ENCODE results near the gene ZBTB11.

ZBTB11 gene

DNA sequence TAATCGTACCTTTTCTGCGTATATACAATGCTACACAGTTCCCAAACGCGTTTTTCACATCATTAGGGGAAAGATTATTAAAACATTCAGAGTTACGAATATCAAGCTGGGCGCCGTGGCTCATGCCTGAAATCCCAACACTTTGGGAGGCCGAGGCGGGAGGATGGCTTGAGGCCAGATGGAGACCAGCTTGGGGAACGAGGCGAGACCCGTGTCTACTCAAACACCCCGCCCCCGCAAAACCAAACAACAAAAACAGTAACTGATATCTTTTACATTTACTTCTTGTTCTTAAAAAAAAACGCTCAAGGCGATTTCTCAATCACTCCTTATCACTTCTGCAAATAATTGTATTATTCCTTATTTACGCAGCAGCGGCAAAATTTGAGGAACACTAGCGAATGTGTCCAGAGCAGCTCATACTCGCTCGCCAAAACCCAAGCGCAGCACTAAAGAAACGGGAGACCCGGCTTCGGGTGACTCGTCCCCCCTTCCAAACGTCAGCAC is 1.2 kb downstream of the ZBTB11 start:
- Histone ChIP-seq H4K8ac (ENCODE audit: low read depth, low read length) (no peak overlapping the region), H3K27ac (replicated peaks; ENCODE audit: low read length) (peak overlapping the region; percentile 75), H2BK12ac (ENCODE audit: low read length) (no peak overlapping the region), H2AFZ (ENCODE audit: low read length) (peak overlapping the region; percentile 95), H2BK120ac (ENCODE audit: low read depth, low read length) (no peak overlapping the region), H3K4me1 (ENCODE audit: control insufficient read depth in 2 of 2, insufficient read depth in 1 of 2, low read depth in 1 of 2, low read length in 2 of 2) (peaks cover 0 to 5% of the 10 kb centered on the region in 2 donors), H3K4me2 (ENCODE audit: insufficient read depth, low read length, poor library complexity, severe bottlenecking) (peak overlapping the region; percentile 45), H3K9me3 (replicated peaks in 1 of 2; ENCODE audit: control insufficient read depth in 2 of 2, insufficient read depth in 1 of 2, low read depth in 1 of 2, low read length in 2 of 2) (no peaks in the 10 kb centered on the region), H2AK5ac (ENCODE audit: low read depth, low read length) (no peak overlapping the region), H3K36me3 (replicated peaks in 1 of 2; ENCODE audit: control insufficient read depth in 2 of 2, insufficient read depth in 2 of 2, low read length in 2 of 2) (peaks cover 9 to 28% of the 10 kb centered on the region in 2 donors), H3K79me1 (ENCODE audit: low read depth, low read length) (peaks cover 6% of the 10 kb centered on the region), H2BK15ac (ENCODE audit: low read length) (no peak overlapping the region), H3K14ac (ENCODE audit: low read length) (no peak overlapping the region), H3K4ac (ENCODE audit: low read length) (no peak overlapping the region), H3K23ac (ENCODE audit: low read depth, low read length, poor library complexity) (no peak overlapping the region), H2BK5ac (ENCODE audit: low read length) (no peak overlapping the region), H3K9ac (ENCODE audit: low read depth, low read length, poor library complexity) (no peak overlapping the region), H4K91ac (ENCODE audit: low read depth, low read length, poor library complexity) (no peak overlapping the region), H3K27me3 (ENCODE audit: control insufficient read depth in 3 of 3, insufficient read depth in 3 of 3, low read depth in 1 of 3, low read length in 3 of 3) (no peaks in the 10 kb centered on the region), H3K4me3 (ENCODE audit: low read length in 2 of 2) (peak overlapping the region; percentile 72 to 89), H3K18ac (ENCODE audit: low read length) (no peak overlapping the region)
- DNase-seq (ENCODE audit: low spot score), result no peak
- WGBS, 2 donors (ENCODE audit: extremely low coverage in 2 of 2, insufficient read length in 2 of 2, insufficient replicate concordance in 1 of 2), result no CpG with 5 or more reads among the region's 27 CpGs

DNA sequence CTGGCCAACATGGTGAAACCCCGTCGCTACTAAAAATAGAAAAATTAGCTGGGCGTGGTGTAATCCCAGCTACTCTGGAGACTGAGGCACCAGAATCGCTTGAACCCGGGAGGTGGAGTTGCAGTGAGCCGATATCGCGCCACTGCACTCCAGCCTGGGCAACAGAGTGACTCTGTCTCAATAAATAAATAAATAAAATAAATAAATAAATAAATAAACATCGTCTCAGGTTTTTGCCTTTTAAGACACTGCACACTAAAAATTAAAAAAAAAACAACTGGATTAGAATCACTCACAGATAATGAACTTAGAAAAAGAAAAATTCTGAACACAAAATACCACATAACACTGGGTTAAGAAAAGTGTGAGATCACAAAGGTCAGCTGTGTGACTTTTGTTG is 2.4 kb downstream of the ZBTB11 start:
- Histone ChIP-seq H3K9me3 (replicated peaks in 1 of 2; ENCODE audit: control insufficient read depth in 2 of 2, insufficient read depth in 1 of 2, low read depth in 1 of 2, low read length in 2 of 2) (no peaks in the 10 kb centered on the region), H3K4me2 (ENCODE audit: insufficient read depth, low read length, poor library complexity, severe bottlenecking) (no peak overlapping the region), H3K9ac (ENCODE audit: low read depth, low read length, poor library complexity) (no peak overlapping the region), H3K4me3 (ENCODE audit: low read length in 2 of 2) (no peak overlapping the region), H3K27me3 (ENCODE audit: control insufficient read depth in 3 of 3, insufficient read depth in 3 of 3, low read depth in 1 of 3, low read length in 3 of 3) (no peaks in the 10 kb centered on the region), H3K4me1 (ENCODE audit: control insufficient read depth in 2 of 2, insufficient read depth in 1 of 2, low read depth in 1 of 2, low read length in 2 of 2) (peaks cover 0 to 5% of the 10 kb centered on the region in 2 donors), H3K14ac (ENCODE audit: low read length) (no peak overlapping the region), H4K91ac (ENCODE audit: low read depth, low read length, poor library complexity) (no peak overlapping the region), H3K79me1 (ENCODE audit: low read depth, low read length) (peaks cover 6% of the 10 kb centered on the region), H4K8ac (ENCODE audit: low read depth, low read length) (no peak overlapping the region), H2BK12ac (ENCODE audit: low read length) (no peak overlapping the region), H2BK15ac (ENCODE audit: low read length) (no peak overlapping the region), H3K23ac (ENCODE audit: low read depth, low read length, poor library complexity) (no peak overlapping the region), H2AFZ (ENCODE audit: low read length) (no peak overlapping the region), H2BK5ac (ENCODE audit: low read length) (no peak overlapping the region), H3K36me3 (replicated peaks in 1 of 2; ENCODE audit: control insufficient read depth in 2 of 2, insufficient read depth in 2 of 2, low read length in 2 of 2) (peaks cover 2 to 27% of the 10 kb centered on the region in 2 donors), H2BK120ac (ENCODE audit: low read depth, low read length) (no peak overlapping the region), H3K27ac (replicated peaks; ENCODE audit: low read length) (no peak overlapping the region), H3K18ac (ENCODE audit: low read length) (no peak overlapping the region), H3K4ac (ENCODE audit: low read length) (no peak overlapping the region), H2AK5ac (ENCODE audit: low read depth, low read length) (no peak overlapping the region)
- whole genome bisulfite sequencing, 2 donors (ENCODE audit: extremely low coverage in 2 of 2, insufficient read length in 2 of 2, insufficient replicate concordance in 1 of 2), result no CpG with 5 or more reads among the region's 9 CpGs
- no peak for DNase-seq (ENCODE audit: low spot score)

DNA sequence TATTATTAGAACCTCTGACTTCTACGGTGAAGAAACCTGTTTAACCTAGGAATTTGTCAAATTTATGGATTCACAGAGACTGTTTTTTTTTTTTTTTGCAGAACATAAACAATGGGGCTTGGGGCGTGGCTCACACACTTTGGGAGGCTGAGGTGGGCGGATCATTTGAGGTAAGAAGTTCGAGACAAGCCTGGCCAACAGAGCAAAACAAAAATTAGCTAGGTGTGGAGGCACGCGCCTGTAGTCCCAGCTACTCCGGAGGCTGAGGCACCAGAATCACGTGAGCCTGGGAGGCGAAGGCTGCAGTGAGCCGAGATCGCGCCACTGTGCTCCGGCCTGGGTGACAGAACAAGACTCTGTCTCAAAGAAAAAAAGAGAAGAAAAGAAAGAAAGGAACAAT is 3.0 kb downstream of the ZBTB11 start:
- no peak overlapping the region for H3K18ac ChIP-seq (ENCODE audit: low read length)
- H3K4me2 ChIP-seq (ENCODE audit: insufficient read depth, low read length, poor library complexity, severe bottlenecking), result no peak overlapping the region
- no peak overlapping the region for H3K4ac ChIP-seq (ENCODE audit: low read length)
- no peak overlapping the region for H2BK5ac ChIP-seq (ENCODE audit: low read length)
- no CpG with 5 or more reads among the region's 13 CpGs for WGBS, 2 donors (ENCODE audit: extremely low coverage in 2 of 2, insufficient read length in 2 of 2, insufficient replicate concordance in 1 of 2)
- H4K8ac ChIP-seq (ENCODE audit: low read depth, low read length), result no peak overlapping the region
- DNase-seq (ENCODE audit: low spot score), result no peak
- H3K4me3 ChIP-seq (ENCODE audit: low read length in 2 of 2), result no peak overlapping the region
- H3K27ac ChIP-seq (replicated peaks; ENCODE audit: low read length), result no peak overlapping the region
- H2AFZ ChIP-seq (ENCODE audit: low read length), result no peak overlapping the region
- H3K79me1 ChIP-seq (ENCODE audit: low read depth, low read length), result peaks cover 6% of the 10 kb centered on the region
- H2BK120ac ChIP-seq (ENCODE audit: low read depth, low read length), result no peak overlapping the region
- no peaks in the 10 kb centered on the region for H3K27me3 ChIP-seq (ENCODE audit: control insufficient read depth in 3 of 3, insufficient read depth in 3 of 3, low read depth in 1 of 3, low read length in 3 of 3)
- H3K14ac ChIP-seq (ENCODE audit: low read length), result no peak overlapping the region
- H3K36me3 ChIP-seq (replicated peaks in 1 of 2; ENCODE audit: control insufficient read depth in 2 of 2, insufficient read depth in 2 of 2, low read length in 2 of 2), result peaks cover 2 to 31% of the 10 kb centered on the region in 2 donors
- H4K91ac ChIP-seq (ENCODE audit: low read depth, low read length, poor library complexity), result no peak overlapping the region
- no peak overlapping the region for H3K9ac ChIP-seq (ENCODE audit: low read depth, low read length, poor library complexity)
- H3K23ac ChIP-seq (ENCODE audit: low read depth, low read length, poor library complexity), result no peak overlapping the region
- no peak overlapping the region for H2AK5ac ChIP-seq (ENCODE audit: low read depth, low read length)
- no peak overlapping the region for H2BK15ac ChIP-seq (ENCODE audit: low read length)
- no peak overlapping the region for H2BK12ac ChIP-seq (ENCODE audit: low read length)
- no peaks in the 10 kb centered on the region for H3K9me3 ChIP-seq (replicated peaks in 1 of 2; ENCODE audit: control insufficient read depth in 2 of 2, insufficient read depth in 1 of 2, low read depth in 1 of 2, low read length in 2 of 2)
- peaks cover 0 to 5% of the 10 kb centered on the region in 2 donors for H3K4me1 ChIP-seq (ENCODE audit: control insufficient read depth in 2 of 2, insufficient read depth in 1 of 2, low read depth in 1 of 2, low read length in 2 of 2)

DNA sequence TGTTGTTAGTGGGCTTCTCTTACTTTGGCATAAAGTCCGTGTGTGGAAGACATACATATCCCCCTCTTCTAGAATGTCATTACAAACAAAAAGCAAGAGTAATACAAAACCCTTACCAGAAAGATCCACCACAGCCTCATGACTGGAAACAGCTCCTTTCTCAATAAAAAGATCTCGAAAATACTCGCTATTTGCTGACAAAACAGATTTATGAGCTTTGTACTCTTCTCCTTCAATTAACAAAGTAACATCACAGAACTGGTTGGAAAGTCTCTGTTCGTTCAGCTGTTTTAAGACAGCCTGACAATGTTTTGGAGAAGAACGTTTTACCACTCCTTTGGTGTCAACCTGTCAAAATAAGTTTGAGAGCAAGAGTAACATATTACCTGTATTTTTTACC is 5.9 kb downstream of the ZBTB11 start:
- H3K23ac ChIP-seq (ENCODE audit: low read depth, low read length, poor library complexity), result no peak overlapping the region
- no peak overlapping the region for H3K4ac ChIP-seq (ENCODE audit: low read length)
- H3K4me3 ChIP-seq (ENCODE audit: low read length in 2 of 2), result no peak overlapping the region
- H2BK12ac ChIP-seq (ENCODE audit: low read length), result no peak overlapping the region
- H3K9ac ChIP-seq (ENCODE audit: low read depth, low read length, poor library complexity), result no peak overlapping the region
- H3K4me1 ChIP-seq (ENCODE audit: control insufficient read depth in 2 of 2, insufficient read depth in 1 of 2, low read depth in 1 of 2, low read length in 2 of 2), result peaks cover 0 to 2% of the 10 kb centered on the region in 2 donors
- no peak overlapping the region for H2AFZ ChIP-seq (ENCODE audit: low read length)
- H3K9me3 ChIP-seq (replicated peaks in 1 of 2; ENCODE audit: control insufficient read depth in 2 of 2, insufficient read depth in 1 of 2, low read depth in 1 of 2, low read length in 2 of 2), result no peaks in the 10 kb centered on the region
- no peak overlapping the region for H2AK5ac ChIP-seq (ENCODE audit: low read depth, low read length)
- H4K8ac ChIP-seq (ENCODE audit: low read depth, low read length), result no peak overlapping the region
- no peak for DNase-seq (ENCODE audit: low spot score)
- no peak overlapping the region for H4K91ac ChIP-seq (ENCODE audit: low read depth, low read length, poor library complexity)
- H2BK15ac ChIP-seq (ENCODE audit: low read length), result no peak overlapping the region
- H3K18ac ChIP-seq (ENCODE audit: low read length), result no peak overlapping the region
- no peak overlapping the region for H3K4me2 ChIP-seq (ENCODE audit: insufficient read depth, low read length, poor library complexity, severe bottlenecking)
- H2BK5ac ChIP-seq (ENCODE audit: low read length), result no peak overlapping the region
- H3K27me3 ChIP-seq (ENCODE audit: control insufficient read depth in 3 of 3, insufficient read depth in 3 of 3, low read depth in 1 of 3, low read length in 3 of 3), result no peaks in the 10 kb centered on the region
- H2BK120ac ChIP-seq (ENCODE audit: low read depth, low read length), result no peak overlapping the region
- peaks cover 4 to 56% of the 10 kb centered on the region in 2 donors for H3K36me3 ChIP-seq (replicated peaks in 1 of 2; ENCODE audit: control insufficient read depth in 2 of 2, insufficient read depth in 2 of 2, low read length in 2 of 2)
- no CpG with 5 or more reads among the region's 5 CpGs for WGBS, 2 donors (ENCODE audit: extremely low coverage in 2 of 2, insufficient read length in 2 of 2, insufficient replicate concordance in 1 of 2)
- no peak overlapping the region for H3K27ac ChIP-seq (replicated peaks; ENCODE audit: low read length)
- H3K14ac ChIP-seq (ENCODE audit: low read length), result no peak overlapping the region
- peaks cover 4% of the 10 kb centered on the region for H3K79me1 ChIP-seq (ENCODE audit: low read depth, low read length)

Measured in neuronal stem cell (in vitro differentiated cells).